ENCODE data around the gene COLEC11.

COLEC11 gene

GRCh38 chr2:3679180-3679579 is 84.3 kb downstream of the COLEC11 start:
- no peak for DNase-seq

GRCh38 chr2:3679616-3680393 is 84.9 kb downstream of the COLEC11 start:
- DNase-seq = no peak

- no peak for DNase-seq
Measured at GRCh38 chr2:3680548-3681345, 85.8 kb downstream of the COLEC11 start.

- DNase-seq = no peak
Measured at GRCh38 chr2:3681625-3682024, 86.7 kb downstream of the COLEC11 start.

- DNase-seq = no peak
Measured at GRCh38 chr2:3682811-3683210, 87.9 kb downstream of the COLEC11 start.

- DNase-seq = no peak
Measured at GRCh38 chr2:3683748-3684454, 89.0 kb downstream of the COLEC11 start.

GRCh38 chr2:3689998-3690748 is 95.3 kb downstream of the COLEC11 start:
- no peak for DNase-seq

GRCh38 chr2:3692375-3692774 is 97.5 kb downstream of the COLEC11 start:
- no peak for DNase-seq
